GM12891 (cell line): ENCODE results near the gene DENND1A.
A peak's percentile ranks its signal among the peaks of the same experiment; 100 is the strongest.

Experiments
- DNase-seq: peaks from one replicate; pipeline ENCODE4 v3.0.0; 2011; ENCODE audit warnings: low spot score; ENCODE audit not compliant: insufficient read length
- FAIRE-seq: peaks from 2 replicates; lab custom pipeline; 2011; peaks lifted over from hg19 to GRCh38; lab: Jason Lieb, UNC
- PAX5 ChIP-seq: IDR thresholded peaks from 2 replicates; pipeline ENCODE4 v1.6.1; 2011; ENCODE audit warnings: low read length, moderate library complexity, mild to moderate bottlenecking; ENCODE audit not compliant: insufficient read depth, severe bottlenecking
- POLR2A ChIP-seq: IDR thresholded peaks from 2 replicates; pipeline ENCODE4 v1.6.1; 2011; ENCODE audit warnings: low read depth, low read length, control low read depth
- POLR2AphosphoS5 ChIP-seq: IDR thresholded peaks from 2 replicates; pipeline ENCODE4 v1.6.1; 2011; ENCODE audit warnings: low read depth, low read length, control low read depth
- POU2F2 ChIP-seq: IDR thresholded peaks from 2 replicates; pipeline ENCODE4 v1.6.1; 2011; ENCODE audit warnings: low read depth, mild to moderate bottlenecking, control low read depth, low read length, moderate library complexity
- SPI1 ChIP-seq: IDR thresholded peaks from 2 replicates; pipeline ENCODE4 v1.6.1; 2011; ENCODE audit warnings: low read depth, low read length, control low read depth
- TAF1 ChIP-seq: IDR thresholded peaks from 2 replicates; pipeline ENCODE4 v1.6.1; 2011; ENCODE audit warnings: low read depth, low read length, control low read depth

Gene DENND1A

GRCh38 chr9:123724211-123724796, 205.6 kb downstream of the DENND1A start:
- no peak for FAIRE-seq
- no peak for TF ChIP-seq POU2F2
- no peak for TF ChIP-seq POLR2AphosphoS5
- no peak for TF ChIP-seq SPI1
- TF ChIP-seq POLR2A, result no peak
- TF ChIP-seq PAX5, result no peak
- no peak for TF ChIP-seq TAF1
- no peak for DNase-seq

GRCh38 chr9:123723135-123723875, 206.6 kb downstream of the DENND1A start:
- TF ChIP-seq POLR2AphosphoS5 (no peak), PAX5 (no peak), POU2F2 (no peak), POLR2A (no peak), SPI1 (no peak), TAF1 (no peak)
- no peak for DNase-seq
- no peak for FAIRE-seq

GRCh38 chr9:123722378-123722777, 207.5 kb downstream of the DENND1A start:
- DNase-seq (no peak), FAIRE-seq (no peak)

GRCh38 chr9:123718188-123718587, 211.7 kb downstream of the DENND1A start:
- TF ChIP-seq POLR2AphosphoS5, result no peak
- TF ChIP-seq POLR2A, result no peak
- no peak for TF ChIP-seq SPI1
- TF ChIP-seq POU2F2, result no peak
- TF ChIP-seq TAF1, result no peak
- no peak for TF ChIP-seq PAX5
- FAIRE-seq, result no peak

More at GRCh38 chr9:123722378-123722777, 207.5 kb downstream of the DENND1A start:
- TF ChIP-seq PAX5, result no peak
- no peak for TF ChIP-seq POLR2A
- TF ChIP-seq POLR2AphosphoS5, result no peak
- no peak for TF ChIP-seq POU2F2
- no peak for TF ChIP-seq SPI1
- TF ChIP-seq TAF1, result no peak

GRCh38 chr9:123717581-123718175, 212.2 kb downstream of the DENND1A start:
- no peak for TF ChIP-seq PAX5
- no peak for TF ChIP-seq POU2F2
- no peak for TF ChIP-seq SPI1
- TF ChIP-seq TAF1, result no peak
- no peak for TF ChIP-seq POLR2AphosphoS5
- no peak for TF ChIP-seq POLR2A
- no peak for DNase-seq
- FAIRE-seq, result no peak

More at GRCh38 chr9:123718188-123718587, 211.7 kb downstream of the DENND1A start:
- DNase-seq, result no peak

- DNase-seq (no peak), FAIRE-seq (no peak)
- TF ChIP-seq POU2F2 (no peak), TAF1 (no peak), POLR2A (no peak), PAX5 (peak; percentile 30), SPI1 (no peak)
Measured at GRCh38 chr9:123716339-123716945, 213.5 kb downstream of the DENND1A start.

GRCh38 chr9:123715258-123715657, 214.7 kb downstream of the DENND1A start:
- TF ChIP-seq POLR2A, result no peak
- TF ChIP-seq POLR2AphosphoS5, result no peak
- no peak for TF ChIP-seq SPI1
- no peak for TF ChIP-seq POU2F2
- TF ChIP-seq TAF1, result no peak
- no peak for TF ChIP-seq PAX5
- DNase-seq (no peak), FAIRE-seq (peak; percentile 20)

GRCh38 chr9:123713282-123713681, 216.6 kb downstream of the DENND1A start:
- no peak for FAIRE-seq
- TF ChIP-seq TAF1 (no peak), POLR2AphosphoS5 (no peak), PAX5 (no peak), POLR2A (no peak), POU2F2 (no peak), SPI1 (no peak)
- no peak for DNase-seq

- FAIRE-seq (no peak), DNase-seq (no peak)
- TF ChIP-seq POU2F2, result no peak
- TF ChIP-seq PAX5, result no peak
- TF ChIP-seq POLR2A, result no peak
- TF ChIP-seq SPI1, result no peak
- no peak for TF ChIP-seq TAF1
- no peak for TF ChIP-seq POLR2AphosphoS5
Measured at GRCh38 chr9:123712399-123712798, 217.5 kb downstream of the DENND1A start.
